NCI-H1092 (cell line): ENCODE measurements around the gene GSKIP.
"Not testable (repeated sequence)": the region's sequence is repeated elsewhere in the genome, so short reads cannot be mapped to it uniquely, and the experiment has no call there.

Source experiments
- DNase-seq: peaks from one replicate; lab custom pipeline; 2025; lab: John Stamatoyannopoulos, UW

Gene GSKIP

GRCh38 chr14:96362965-96363750, at the start of gene GSKIP, which contains the start of gene ATG2B:
Gene GSKIP, plus strand, starts transcription at chr14:96363526. Its CDS starts 18,722 bp downstream, at chr14:96382248.
Gene ATG2B, minus strand, starts transcription at chr14:96363341. Its CDS starts 365 bp downstream, at chr14:96362976.
- DNase-seq = peak; percentile 92

- DNase-seq = no peak
These were observed 47.2 kb upstream of the GSKIP start for GRCh38 chr14:96316087-96316486.

- no peak for DNase-seq
These were observed 44.5 kb upstream of the GSKIP start for GRCh38 chr14:96318836-96319235.

- no peak for DNase-seq
These were observed 42.7 kb upstream of the GSKIP start for GRCh38 chr14:96320605-96321004.

- DNase-seq = no peak
These were observed 39.1 kb upstream of the GSKIP start for GRCh38 chr14:96324219-96324618.

GRCh38 chr14:96338551-96338950, 24.8 kb upstream of the GSKIP start:
- DNase-seq = no peak

GRCh38 chr14:96341323-96341722, 22.0 kb upstream of the GSKIP start:
- DNase-seq = no peak

- no peak for DNase-seq
These were observed 17.7 kb upstream of the GSKIP start for GRCh38 chr14:96345669-96346068.

- DNase-seq = not testable (repeated sequence)
These were observed 15.4 kb upstream of the GSKIP start for GRCh38 chr14:96347957-96348356.

GRCh38 chr14:96349286-96350075, 13.8 kb upstream of the GSKIP start:
- DNase-seq = no peak

- DNase-seq = no peak
These were observed 11.3 kb upstream of the GSKIP start for GRCh38 chr14:96351986-96352385.

- no peak for DNase-seq
These were observed 10.6 kb upstream of the GSKIP start for GRCh38 chr14:96352708-96353107.

GRCh38 chr14:96354246-96354645, 9.1 kb upstream of the GSKIP start:
- DNase-seq = no peak

- DNase-seq = no peak
These were observed 6.1 kb upstream of the GSKIP start for GRCh38 chr14:96357216-96357615.

- no peak for DNase-seq
These were observed 3.4 kb upstream of the GSKIP start for GRCh38 chr14:96359959-96360358.

GRCh38 chr14:96362071-96362964, 1.0 kb upstream of the GSKIP start:
- no peak for DNase-seq

- no peak for DNase-seq
These were observed 518 bp downstream of the GSKIP start for GRCh38 chr14:96363751-96364336.

- DNase-seq = no peak
These were observed 1.6 kb downstream of the GSKIP start for GRCh38 chr14:96364962-96365361.

- no peak for DNase-seq
These were observed 5.2 kb downstream of the GSKIP start for GRCh38 chr14:96368534-96368933.

GRCh38 chr14:96370528-96370927, 7.2 kb downstream of the GSKIP start:
- no peak for DNase-seq

- DNase-seq = no peak
These were observed 10.2 kb downstream of the GSKIP start for GRCh38 chr14:96373538-96373937.

GRCh38 chr14:96376093-96376492, 12.8 kb downstream of the GSKIP start:
- no peak for DNase-seq
